OCI-LY7 (cell line): ENCODE data around the gene MNS1. TPM values are rescaled to one million over a fixed set of nuclear protein-coding genes. Genes with fewer than 3 reads are reported as not detected.
A peak's percentile ranks its signal among the peaks of the same experiment; 100 is the strongest.

Experiments used
- BruUV-seq: library from RNA; stranded (reverse); fragments of 400-500 nt; replicated peaks from 2 replicates; lab custom pipeline; 2021; lab: Mats Ljungman, UMichigan
- CTCF ChIA-PET: fragments of 300-600 bp; sonication (Branson Sonifier 250); formaldehyde crosslinking; loops from one replicate; lab custom pipeline; 2022; ENCODE audit warnings: antibody characterized with exemption; ENCODE audit not compliant: unreplicated experiment; lab: Charles Lee
- POLR2A ChIA-PET: fragments of 300-600 bp; sonication (Branson Sonifier 250); formaldehyde crosslinking; loops from one replicate; lab custom pipeline; 2022; ENCODE audit warnings: antibody characterized with exemption; lab: Charles Lee
- DNase-seq: peaks from one replicate; pipeline ENCODE4 v3.0.0-alpha.2; 2015; ENCODE audit warnings: low spot score
- H2AFZ ChIP-seq: fragments of 200-600 bp; sonication (generic), shearing (Covaris generic); 2 replicates; pipeline ENCODE4 v1.6.1; 2014; ENCODE audit warnings: mild to moderate bottlenecking, antibody characterized with exemption, low read length, moderate library complexity
- H3K27ac ChIP-seq: fragments of 200-600 bp; sonication (generic); 2 replicates; pipeline ENCODE4 v1.5.1; 2014; ENCODE audit warnings: mixed run types, low read depth, mild to moderate bottlenecking, moderate library complexity, low read length, inconsistent platforms; ENCODE audit not compliant: poor library complexity, severe bottlenecking
- H3K36me3 ChIP-seq: fragments of 200-600 bp; sonication (generic); 2 replicates; pipeline ENCODE4 v1.6.1; 2014; ENCODE audit warnings: mild to moderate bottlenecking, antibody characterized with exemption, low read length, moderate library complexity, mixed read lengths; ENCODE audit not compliant: insufficient read depth
- H3K4me1 ChIP-seq: fragments of 200-600 bp; sonication (generic); 2 replicates; pipeline ENCODE4 v1.5.1; 2014; ENCODE audit warnings: mild to moderate bottlenecking, low read length; ENCODE audit not compliant: insufficient read depth, poor library complexity, severe bottlenecking
- H3K4me2 ChIP-seq: fragments of 200-600 bp; sonication (generic); 2 replicates; pipeline ENCODE4 v1.6.1; 2014; ENCODE audit warnings: mild to moderate bottlenecking, low read length
- H3K4me3 ChIP-seq: fragments of 200-600 bp; sonication (generic); 2 replicates; pipeline ENCODE4 v1.5.1; 2014; ENCODE audit warnings: mild to moderate bottlenecking, low read depth, low read length; ENCODE audit not compliant: poor library complexity, severe bottlenecking
- H3K79me2 ChIP-seq: fragments of 200-600 bp; sonication (generic); 2 replicates; pipeline ENCODE4 v1.6.1; 2016; ENCODE audit warnings: low read depth, mild to moderate bottlenecking, low read length, moderate library complexity, mixed read lengths; ENCODE audit not compliant: insufficient read depth
- H3K9me2 ChIP-seq: fragments of 200-600 bp; sonication (generic); 2 replicates; pipeline ENCODE4 v1.6.1; 2016; ENCODE audit warnings: mild to moderate bottlenecking, low read length, mixed read lengths; ENCODE audit not compliant: insufficient read depth
- H3K9me3 ChIP-seq: fragments of 200-600 bp; sonication (generic); 2 replicates; pipeline ENCODE4 v1.6.1; 2014; ENCODE audit warnings: mild to moderate bottlenecking, mixed run types, low read length, mixed read lengths
- H4K20me1 ChIP-seq: fragments of 200-600 bp; sonication (generic); 2 replicates; pipeline ENCODE4 v1.6.1; 2014; ENCODE audit warnings: mild to moderate bottlenecking, antibody characterized with exemption, low read length, moderate library complexity, mixed read lengths; ENCODE audit not compliant: insufficient read depth
- EZH2phosphoT487 ChIP-seq: fragments of 200-600 bp; sonication (generic); IDR thresholded peaks from 2 replicates; pipeline ENCODE4 v1.6.1; 2018; ENCODE audit warnings: low read depth, borderline replicate concordance, mild to moderate bottlenecking, mixed run types, antibody characterized with exemption, low read length, moderate library complexity, mixed read lengths
- intact Hi-C: fragments of 100-400 bp; cut with micrococcal nuclease; formaldehyde crosslinking; loops from one replicate; pipeline ENCODE4 v1.10.0; 2022; ENCODE audit not compliant: unreplicated experiment
- total RNA-seq, 2 experiments: library from RNA; depleted of rRNA in 1 of 2; stranded (reverse); fragments of >200 nt in 1 of 2; shearing (Covaris generic) in 1 of 2; gene quantifications; 2 replicates each; pipeline ENCODE4 v1.2.3, GENCODE V29; 2014 to 2022
- TF ChIP-seq, protein P1 (sequence below): fragments of 200-600 bp; sonication (generic); conservative IDR thresholded peaks from 2 replicates; pipeline ENCODE4 v1.5.1; 2014; ENCODE audit warnings: mild to moderate bottlenecking, antibody characterized with exemption, low read length, moderate library complexity, mixed read lengths

Gene MNS1
- total RNA-seq, 2 experiments from 2014 or later: 1.8 TPM

- no TSS peak for BruUV-seq
- no peak overlapping the region for H3K4me3 ChIP-seq
- H4K20me1 ChIP-seq: no peaks in the 10 kb centered on the region
- no peaks in the 10 kb centered on the region for H3K9me3 ChIP-seq
- no peaks in the 10 kb centered on the region for H3K79me2 ChIP-seq
- H3K27ac ChIP-seq: no peak overlapping the region
- no peak overlapping the region for H3K4me2 ChIP-seq
- H3K9me2 ChIP-seq: no peaks in the 10 kb centered on the region
- POLR2A ChIA-PET: interaction anchor here (0.6 to 1.4 kb wide), 5 partner anchors 9 to 773 kb away, joined by 3 to 5 read pairs (median 4); no protein-coding TSS in a partner anchor
- TF ChIP-seq, protein P1, sequence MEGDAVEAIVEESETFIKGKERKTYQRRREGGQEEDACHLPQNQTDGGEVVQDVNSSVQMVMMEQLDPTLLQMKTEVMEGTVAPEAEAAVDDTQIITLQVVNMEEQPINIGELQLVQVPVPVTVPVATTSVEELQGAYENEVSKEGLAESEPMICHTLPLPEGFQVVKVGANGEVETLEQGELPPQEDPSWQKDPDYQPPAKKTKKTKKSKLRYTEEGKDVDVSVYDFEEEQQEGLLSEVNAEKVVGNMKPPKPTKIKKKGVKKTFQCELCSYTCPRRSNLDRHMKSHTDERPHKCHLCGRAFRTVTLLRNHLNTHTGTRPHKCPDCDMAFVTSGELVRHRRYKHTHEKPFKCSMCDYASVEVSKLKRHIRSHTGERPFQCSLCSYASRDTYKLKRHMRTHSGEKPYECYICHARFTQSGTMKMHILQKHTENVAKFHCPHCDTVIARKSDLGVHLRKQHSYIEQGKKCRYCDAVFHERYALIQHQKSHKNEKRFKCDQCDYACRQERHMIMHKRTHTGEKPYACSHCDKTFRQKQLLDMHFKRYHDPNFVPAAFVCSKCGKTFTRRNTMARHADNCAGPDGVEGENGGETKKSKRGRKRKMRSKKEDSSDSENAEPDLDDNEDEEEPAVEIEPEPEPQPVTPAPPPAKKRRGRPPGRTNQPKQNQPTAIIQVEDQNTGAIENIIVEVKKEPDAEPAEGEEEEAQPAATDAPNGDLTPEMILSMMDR: no peak
- no peak for TF ChIP-seq EZH2phosphoT487
- H3K36me3 ChIP-seq: no peaks in the 10 kb centered on the region
- no peak overlapping the region for H2AFZ ChIP-seq
- H3K4me1 ChIP-seq: no peaks in the 10 kb centered on the region
- DNase-seq: no peak
- CTCF ChIA-PET: interaction anchor here (1.5 kb wide), 1 partner anchor 66 kb away, joined by 4 read pairs; no protein-coding TSS in a partner anchor
- intact Hi-C loops: no loop called here
Observed at GRCh38 chr15:56467616-56468015, 2.7 kb upstream of the MNS1 start.

DNA sequence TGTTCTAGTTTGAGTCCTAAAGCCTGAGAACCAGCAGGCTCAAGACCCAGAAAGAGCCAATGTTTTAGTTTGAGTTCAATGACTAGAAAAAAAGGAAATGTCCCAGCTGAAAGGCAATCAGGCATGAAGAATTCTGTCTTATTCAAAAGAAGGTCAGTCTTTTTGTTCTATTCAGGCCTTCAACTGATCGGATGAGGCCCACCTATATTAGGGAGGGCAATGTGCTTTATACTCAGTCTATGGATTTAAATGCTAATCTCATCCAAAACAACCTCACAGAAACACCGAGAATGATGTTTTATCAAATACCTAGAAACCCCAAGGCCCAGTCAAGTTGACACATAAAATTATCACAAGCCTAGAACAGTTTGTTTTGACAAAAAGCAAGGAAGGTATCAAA lies 4.0 kb downstream of the MNS1 start:
- no TSS peak for BruUV-seq
- no peak for TF ChIP-seq EZH2phosphoT487
- TF ChIP-seq, protein P1: no peak
- H4K20me1 ChIP-seq: no peaks in the 10 kb centered on the region
- peaks cover 5% of the 10 kb centered on the region; the same call in 1 of the 2 replicates for H3K9me3 ChIP-seq
- no peak overlapping the region for H3K4me3 ChIP-seq
- H3K4me2 ChIP-seq: no peak overlapping the region
- H3K4me1 ChIP-seq: peaks cover 5% of the 10 kb centered on the region
- ChIA-PET CTCF (no interaction called here), POLR2A (no interaction called here)
- intact Hi-C loops: no loop called here
- no peaks in the 10 kb centered on the region for H3K79me2 ChIP-seq
- H2AFZ ChIP-seq: no peak overlapping the region
- H3K9me2 ChIP-seq: no peaks in the 10 kb centered on the region
- no peak overlapping the region for H3K27ac ChIP-seq
- no peaks in the 10 kb centered on the region for H3K36me3 ChIP-seq
- peak; percentile 11 for DNase-seq

DNA sequence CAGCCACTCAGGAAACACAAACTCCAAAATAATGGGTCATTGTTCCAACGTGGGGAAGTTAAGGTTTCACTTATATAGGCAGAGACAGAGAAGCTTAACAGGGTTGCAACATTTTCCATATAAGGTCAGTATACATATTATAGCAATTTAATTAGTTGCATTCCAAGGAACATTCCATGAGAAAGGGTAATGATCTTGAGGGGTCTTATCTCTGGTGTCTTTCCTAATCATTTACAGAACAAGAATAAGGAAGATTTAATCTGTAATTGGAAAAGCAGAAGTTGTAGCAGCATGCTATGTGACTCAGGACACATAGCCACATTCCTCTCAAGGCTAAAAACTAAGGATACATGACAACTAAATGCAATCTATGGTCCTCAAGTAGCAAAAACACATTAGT lies 4.9 kb downstream of the MNS1 start:
- no peak overlapping the region for H3K27ac ChIP-seq
- H2AFZ ChIP-seq: no peak overlapping the region
- TF ChIP-seq, protein P1: no peak
- no peak for TF ChIP-seq EZH2phosphoT487
- intact Hi-C loops: no loop called here
- H3K36me3 ChIP-seq: no peaks in the 10 kb centered on the region
- ChIA-PET CTCF (no interaction called here), POLR2A (no interaction called here)
- BruUV-seq: no TSS peak
- peaks cover 5% of the 10 kb centered on the region for H3K4me1 ChIP-seq
- no peaks in the 10 kb centered on the region for H3K79me2 ChIP-seq
- peaks cover 5% of the 10 kb centered on the region; the same call in 1 of the 2 replicates for H3K9me3 ChIP-seq
- no peaks in the 10 kb centered on the region for H3K9me2 ChIP-seq
- DNase-seq: no peak
- no peak overlapping the region for H3K4me2 ChIP-seq
- H3K4me3 ChIP-seq: no peak overlapping the region
- H4K20me1 ChIP-seq: no peaks in the 10 kb centered on the region
